K562 (cell line): ENCODE results near the gene TMEM181. TPM values are rescaled to one million over a fixed set of nuclear protein-coding genes. Genes with fewer than 3 reads are reported as not detected.

Source experiments
- CC2D1A ChIP-seq: fragments of 450-650 bp; IDR thresholded peaks from 2 replicates; pipeline ENCODE4 v1.6.1; 2017; ENCODE audit warnings: mild to moderate bottlenecking
- CCNT2 ChIP-seq: IDR thresholded peaks from 2 replicates; pipeline ENCODE4 v1.6.1; 2011; ENCODE audit warnings: borderline replicate concordance, low read depth, mild to moderate bottlenecking, moderate library complexity, mixed read lengths, low read length; ENCODE audit not compliant: insufficient read length; ENCODE audit errors: extremely low read depth
- COPS2 ChIP-seq: fragments of 450-650 bp; conservative IDR thresholded peaks from 2 replicates; pipeline ENCODE4 v1.6.1; 2016; ENCODE audit warnings: mild to moderate bottlenecking, moderate library complexity
- E2F6 ChIP-seq, 2 experiments: IDR thresholded peaks; 2 replicates each; pipeline ENCODE4 v1.6.1; 2011; ENCODE audit warnings: borderline replicate concordance in 1 of 2, control low read depth in 1 of 2, low read depth in 1 of 2, low read length in 1 of 2, mild to moderate bottlenecking in 1 of 2, mixed read lengths in 1 of 2, moderate library complexity in 1 of 2; ENCODE audit not compliant: insufficient read depth in 1 of 2, insufficient read length in 1 of 2, poor library complexity in 1 of 2, severe bottlenecking in 1 of 2; ENCODE audit errors: extremely low read depth in 1 of 2
- E2F8 ChIP-seq: fragments of 450-650 bp; IDR thresholded peaks from 2 replicates; pipeline ENCODE4 v1.7.1; 2018; ENCODE audit warnings: mild to moderate bottlenecking, low read depth; ENCODE audit not compliant: partially characterized antibody
- HDGF ChIP-seq: fragments of 450-650 bp; IDR thresholded peaks from 2 replicates; pipeline ENCODE4 v1.6.1; 2016
- HIVEP1 ChIP-seq: fragments of 250-450 bp; sonication (Bioruptor Pico); IDR thresholded peaks from 2 replicates; pipeline ENCODE4 v1.4.0; 2020; ENCODE audit warnings: mild to moderate bottlenecking
- KAT7 ChIP-seq: sonication (generic); formaldehyde crosslinking; IDR thresholded peaks from 2 replicates; pipeline ENCODE4 v1.8.0; 2022; ENCODE audit warnings: missing genetic modification reagents, mild to moderate bottlenecking, borderline replicate concordance
- MYNN ChIP-seq, 2 experiments: sonication (generic); formaldehyde crosslinking in 1 of 2; IDR thresholded peaks; 2 replicates each; pipeline versions ENCODE4 v1.5.0 to v1.6.1; 2016 to 2020; ENCODE audit warnings: antibody characterized with exemption in 1 of 2, missing genetic modification reagents in 1 of 2
- NELFE ChIP-seq: IDR thresholded peaks from 2 replicates; pipeline ENCODE4 v1.6.1; 2011; ENCODE audit warnings: mild to moderate bottlenecking; ENCODE audit not compliant: insufficient read depth, insufficient read length
- PHF8 ChIP-seq: fragments of 200-600 bp; sonication (generic); IDR thresholded peaks from 2 replicates; pipeline ENCODE4 v1.6.1; 2012; ENCODE audit warnings: mixed run types, mild to moderate bottlenecking, inconsistent platforms, low read length, moderate library complexity, borderline replicate concordance
- POLR2G ChIP-seq: fragments of 200-400 bp; formaldehyde crosslinking; IDR thresholded peaks from 2 replicates; pipeline ENCODE4 v1.6.1; 2017; ENCODE audit warnings: low read depth, mild to moderate bottlenecking, antibody characterized with exemption, low read length, moderate library complexity
- PRPF4 ChIP-seq: fragments of 200-400 bp; formaldehyde crosslinking; IDR thresholded peaks from one replicate; pipeline ENCODE4 v1.6.1; 2017; ENCODE audit warnings: low read length, low read depth, mild to moderate bottlenecking; ENCODE audit not compliant: insufficient read depth, poor library complexity, severe bottlenecking
- PTRF ChIP-seq: fragments of 450-650 bp; IDR thresholded peaks from 2 replicates; pipeline ENCODE4 v1.6.1; 2016; ENCODE audit warnings: mild to moderate bottlenecking, missing genetic modification characterization, missing compliant biosample characterization
- PTTG1 ChIP-seq: fragments of 450-650 bp; IDR thresholded peaks from 2 replicates; pipeline ENCODE4 v1.6.1; 2016; ENCODE audit warnings: low read depth, mild to moderate bottlenecking, missing genetic modification characterization, missing compliant biosample characterization
- SREBF1 ChIP-seq: fragments of 150-350 bp; IDR thresholded peaks from 2 replicates; pipeline ENCODE4 v1.6.1; 2014; ENCODE audit warnings: antibody characterized with exemption, low read depth, low read length, borderline replicate concordance
- SUPT5H ChIP-seq: fragments of 450-650 bp; IDR thresholded peaks from 2 replicates; pipeline ENCODE4 v1.6.1; 2016
- WHSC1 ChIP-seq: IDR thresholded peaks from one replicate; pipeline ENCODE4 v1.6.1; 2012; ENCODE audit warnings: low read length, control low read depth, inconsistent platforms
- ZFP36 ChIP-seq: fragments of 150-350 bp; IDR thresholded peaks from 2 replicates; pipeline ENCODE4 v1.6.1; 2018; ENCODE audit warnings: low read length, low read depth; ENCODE audit not compliant: partially characterized antibody
- ZNF584 ChIP-seq: fragments of 200-800 bp; sonication (Bioruptor generic); IDR thresholded peaks from 2 replicates; pipeline ENCODE4 v1.6.1; 2016; ENCODE audit warnings: low read depth, mild to moderate bottlenecking, missing genetic modification characterization, missing compliant biosample characterization
- polyA plus RNA-seq, 8 experiments: library from polyadenylated mRNA; depleted of rRNA in 4 of 8; stranded (reverse) in 5 of 8; unstranded in 3 of 8; fragments of >200 nt; fragmentation: Nextera tagmentation in 2 of 8; fragmentation: Illumina TruSeq in 1 of 8; extraction: Ambion mirVana in 2 of 8; extraction: Trizol in 1 of 8; gene quantifications; 2 replicates each; pipeline versions ENCODE4 v1.2.1 to v1.2.3, GENCODE V29; 2011 to 2014; ENCODE audit warnings: inconsistent platforms in 1 of 8, missing spikeins in 1 of 8
- total RNA-seq, 7 experiments: library from RNA; depleted of rRNA in 6 of 7; stranded (reverse); fragments of >200 nt in 6 of 7; fragmentation: Illumina TruSeq in 2 of 7; extraction: Trizol in 2 of 7; gene quantifications; 2 replicates each; pipeline versions ENCODE4 v1.2.1 to v1.2.3, GENCODE V29; 2011 to 2021; ENCODE audit warnings: low replicate concordance in 1 of 7
- TF ChIP-seq, protein P1 (sequence below): fragments of 450-650 bp; formaldehyde crosslinking; IDR thresholded peaks from 2 replicates; pipeline ENCODE4 v1.4.0; 2020; ENCODE audit warnings: mild to moderate bottlenecking

The TMEM181 gene
- total and polyA plus RNA-seq, 9 of the 15 experiments (the other 6 are each of a cell fraction or from before 2014, with no cell fraction given): 5.6 to 27.2 (median 19.9) TPM

DNA sequence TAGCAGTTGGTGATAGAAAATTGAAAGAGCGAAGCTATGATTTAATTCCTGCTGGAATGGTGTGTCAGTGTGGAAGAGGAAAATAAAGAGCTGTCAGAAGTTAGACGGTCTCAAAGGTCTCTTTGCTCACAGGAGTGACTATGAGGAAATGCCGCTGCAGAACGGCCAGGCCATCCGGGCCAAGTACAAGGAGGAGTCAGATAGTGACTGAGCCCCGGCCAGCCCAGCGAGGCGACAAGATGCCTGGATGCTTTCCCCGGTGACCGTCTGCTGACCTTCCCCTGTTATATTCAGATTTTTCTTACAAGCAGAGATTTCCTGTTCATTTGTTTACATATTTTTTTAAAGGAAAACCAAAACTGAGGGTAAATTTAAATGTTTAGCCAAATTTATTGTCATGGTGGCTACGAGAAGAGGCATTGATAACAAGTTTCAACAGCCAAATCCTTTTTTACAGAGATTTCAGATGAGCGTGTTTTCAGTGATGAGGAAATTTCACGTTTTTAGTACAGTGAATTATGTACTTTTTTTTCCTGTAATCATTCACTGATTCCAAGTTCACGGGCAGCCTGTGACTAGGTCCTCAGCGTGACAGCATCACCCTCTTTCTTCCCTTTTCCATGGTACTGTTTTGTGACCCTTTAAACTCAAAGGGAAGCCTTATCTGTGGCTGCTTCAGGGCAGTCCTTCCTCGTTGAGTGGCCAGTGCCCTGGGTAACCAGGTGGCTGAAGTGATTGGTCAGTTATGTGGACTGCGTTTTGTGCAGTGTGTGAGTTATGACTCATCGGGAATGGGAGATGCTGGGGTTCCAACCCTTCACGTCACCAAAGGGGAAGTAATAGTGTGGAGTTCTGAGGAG, 72.0 kb downstream of the TMEM181 start (continued):
- TF ChIP-seq E2F6 (IDR thresholded peaks at IDR 0.05; ENCODE audit: borderline replicate concordance in 1 of 2, extremely low read depth in 1 of 2, insufficient read depth in 1 of 2, insufficient read length in 1 of 2, low read depth in 1 of 2, low read length in 1 of 2, poor library complexity in 1 of 2, severe bottlenecking in 1 of 2): no peak
- no peak for TF ChIP-seq ZNF584 (CRISPR knock-in tag)
- no peak for TF ChIP-seq CCNT2
- TF ChIP-seq HIVEP1 (CRISPR knock-in tag): no peak
- no peak for TF ChIP-seq WHSC1
- TF ChIP-seq E2F8: no peak
- no peak for TF ChIP-seq SREBF1
- TF ChIP-seq PTTG1 (tag): no peak
- TF ChIP-seq HDGF: no peak
- no peak for TF ChIP-seq SUPT5H
- TF ChIP-seq, protein P1, sequence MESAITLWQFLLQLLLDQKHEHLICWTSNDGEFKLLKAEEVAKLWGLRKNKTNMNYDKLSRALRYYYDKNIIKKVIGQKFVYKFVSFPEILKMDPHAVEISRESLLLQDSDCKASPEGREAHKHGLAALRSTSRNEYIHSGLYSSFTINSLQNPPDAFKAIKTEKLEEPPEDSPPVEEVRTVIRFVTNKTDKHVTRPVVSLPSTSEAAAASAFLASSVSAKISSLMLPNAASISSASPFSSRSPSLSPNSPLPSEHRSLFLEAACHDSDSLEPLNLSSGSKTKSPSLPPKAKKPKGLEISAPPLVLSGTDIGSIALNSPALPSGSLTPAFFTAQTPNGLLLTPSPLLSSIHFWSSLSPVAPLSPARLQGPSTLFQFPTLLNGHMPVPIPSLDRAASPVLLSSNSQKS (CRISPR knock-in tag): no peak
- TF ChIP-seq POLR2G: no peak
- TF ChIP-seq PRPF4: no peak
- peak; percentile 8 for TF ChIP-seq ZFP36
- TF ChIP-seq PHF8: no peak
- TF ChIP-seq COPS2: no peak
- TF ChIP-seq NELFE: no peak
- TF ChIP-seq PTRF: no peak
- no peak; the same call in 1 of the 2 replicates for TF ChIP-seq KAT7 (CRISPR knock-in tag)
- no peak for TF ChIP-seq CC2D1A
- TF ChIP-seq MYNN (IDR thresholded peaks at IDR 0.05): peak; percentile 51; the same call in 1 of the 2 replicates
- TF ChIP-seq MYNN (CRISPR knock-in tag; IDR thresholded peaks at IDR 0.05): no peak
